ENCODE data around the gene CA4.

Gene CA4

DNA sequence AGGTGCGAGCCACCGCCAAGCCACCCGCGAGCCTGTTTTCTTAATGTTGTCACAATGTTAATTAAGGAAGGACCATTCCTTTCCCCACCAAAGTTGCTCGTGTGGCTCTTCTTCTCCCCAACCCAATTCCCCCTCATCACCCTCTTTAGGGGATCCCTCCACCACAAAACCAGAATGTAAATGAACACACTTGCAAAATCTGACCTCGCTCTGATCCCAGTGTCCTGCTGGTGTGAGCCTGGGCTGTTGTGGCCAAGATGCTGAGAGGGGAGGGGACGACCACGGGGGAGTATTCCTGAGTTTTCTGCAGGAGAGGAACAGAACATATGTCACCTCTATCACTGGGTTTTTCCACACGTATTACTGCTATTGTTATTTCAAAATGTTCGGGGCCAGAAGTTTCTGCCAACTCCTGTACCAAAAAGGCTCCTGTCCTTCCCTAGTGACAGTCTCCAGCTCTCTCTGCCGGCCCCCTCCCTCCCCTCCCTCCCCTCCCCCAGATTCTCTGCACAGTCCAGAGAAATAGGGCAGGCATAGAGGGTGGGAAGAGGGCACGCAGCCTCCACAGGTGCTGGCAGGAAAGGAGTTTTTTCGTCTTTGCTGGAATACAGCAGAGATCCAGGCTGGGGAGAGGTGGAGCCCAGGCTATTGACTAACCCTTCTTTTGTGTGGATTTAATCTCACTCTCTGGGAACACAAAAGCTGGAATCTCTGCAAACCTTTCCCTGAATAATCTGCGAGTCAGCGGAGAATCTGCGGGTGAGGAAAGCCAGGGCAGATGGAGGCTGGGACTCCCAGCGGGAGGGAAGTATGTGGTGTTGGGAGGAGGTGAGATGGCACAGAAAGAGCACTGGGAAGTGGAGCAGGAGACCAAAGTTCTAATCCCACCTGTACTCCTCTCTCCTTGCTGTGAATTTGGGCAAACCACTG is 4.5 kb upstream of the CA4 start:
- TF ChIP-seq, protein P1, sequence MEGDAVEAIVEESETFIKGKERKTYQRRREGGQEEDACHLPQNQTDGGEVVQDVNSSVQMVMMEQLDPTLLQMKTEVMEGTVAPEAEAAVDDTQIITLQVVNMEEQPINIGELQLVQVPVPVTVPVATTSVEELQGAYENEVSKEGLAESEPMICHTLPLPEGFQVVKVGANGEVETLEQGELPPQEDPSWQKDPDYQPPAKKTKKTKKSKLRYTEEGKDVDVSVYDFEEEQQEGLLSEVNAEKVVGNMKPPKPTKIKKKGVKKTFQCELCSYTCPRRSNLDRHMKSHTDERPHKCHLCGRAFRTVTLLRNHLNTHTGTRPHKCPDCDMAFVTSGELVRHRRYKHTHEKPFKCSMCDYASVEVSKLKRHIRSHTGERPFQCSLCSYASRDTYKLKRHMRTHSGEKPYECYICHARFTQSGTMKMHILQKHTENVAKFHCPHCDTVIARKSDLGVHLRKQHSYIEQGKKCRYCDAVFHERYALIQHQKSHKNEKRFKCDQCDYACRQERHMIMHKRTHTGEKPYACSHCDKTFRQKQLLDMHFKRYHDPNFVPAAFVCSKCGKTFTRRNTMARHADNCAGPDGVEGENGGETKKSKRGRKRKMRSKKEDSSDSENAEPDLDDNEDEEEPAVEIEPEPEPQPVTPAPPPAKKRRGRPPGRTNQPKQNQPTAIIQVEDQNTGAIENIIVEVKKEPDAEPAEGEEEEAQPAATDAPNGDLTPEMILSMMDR (IDR thresholded peaks at IDR 0.05; ENCODE audit: low read depth, low read length, missing control alignments), result no peak
- H3K4me3 ChIP-seq (ENCODE audit: low read depth, low read length), result no peak overlapping the region
- DNase-seq (ENCODE audit: low read depth), result no peak

- TF ChIP-seq, protein P1 (IDR thresholded peaks at IDR 0.05; ENCODE audit: low read depth, low read length, missing control alignments), result no peak
- H3K4me3 ChIP-seq (ENCODE audit: low read depth, low read length), result no peak overlapping the region
- DNase-seq (ENCODE audit: low read depth), result no peak
These were observed 3.6 kb upstream of the CA4 start for GRCh38 chr17:60146206-60146605.

DNA sequence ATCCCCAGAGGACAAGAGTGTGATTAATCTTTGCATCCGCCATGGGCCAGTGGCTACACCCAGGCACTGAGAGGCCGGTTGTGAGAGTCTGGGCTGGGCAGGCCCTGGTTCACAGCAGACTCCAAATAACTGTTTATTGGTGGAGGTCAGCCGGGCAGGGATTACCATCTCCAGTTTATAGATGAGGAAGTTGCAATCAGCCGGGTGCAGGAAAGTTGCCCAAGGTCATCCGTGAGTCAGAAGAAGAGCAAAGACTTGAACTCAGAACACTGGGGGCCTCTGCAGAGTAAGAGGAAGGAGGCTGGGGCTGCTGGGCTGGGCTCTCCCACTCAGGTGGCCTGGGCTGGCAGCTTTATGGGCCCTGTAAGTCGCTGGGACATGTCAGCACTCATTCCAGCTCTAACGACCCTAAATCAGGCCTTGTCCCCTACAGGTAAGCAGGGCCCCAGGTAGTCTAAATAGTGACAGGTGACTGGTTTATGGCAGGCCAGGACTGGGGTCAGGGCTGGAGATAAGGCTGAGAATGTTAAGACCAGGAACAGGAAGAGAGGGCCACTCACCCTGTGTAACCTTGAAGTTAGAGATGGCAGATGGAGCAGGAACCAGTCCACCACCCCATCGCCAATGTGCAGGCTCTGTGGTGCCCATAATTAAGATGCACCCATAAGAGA is 2.1 kb upstream of the CA4 start:
- TF ChIP-seq, protein P1 (IDR thresholded peaks at IDR 0.05; ENCODE audit: low read depth, low read length, missing control alignments), result no peak
- no peak overlapping the region for H3K4me3 ChIP-seq (ENCODE audit: low read depth, low read length)
- DNase-seq (ENCODE audit: low read depth), result no peak

- no peak overlapping the region for H3K4me3 ChIP-seq (ENCODE audit: low read depth, low read length)
- no peak for DNase-seq (ENCODE audit: low read depth)
- TF ChIP-seq, protein P1 (IDR thresholded peaks at IDR 0.05; ENCODE audit: low read depth, low read length, missing control alignments), result no peak
These were observed 1.4 kb upstream of the CA4 start for GRCh38 chr17:60148373-60148772.

DNA sequence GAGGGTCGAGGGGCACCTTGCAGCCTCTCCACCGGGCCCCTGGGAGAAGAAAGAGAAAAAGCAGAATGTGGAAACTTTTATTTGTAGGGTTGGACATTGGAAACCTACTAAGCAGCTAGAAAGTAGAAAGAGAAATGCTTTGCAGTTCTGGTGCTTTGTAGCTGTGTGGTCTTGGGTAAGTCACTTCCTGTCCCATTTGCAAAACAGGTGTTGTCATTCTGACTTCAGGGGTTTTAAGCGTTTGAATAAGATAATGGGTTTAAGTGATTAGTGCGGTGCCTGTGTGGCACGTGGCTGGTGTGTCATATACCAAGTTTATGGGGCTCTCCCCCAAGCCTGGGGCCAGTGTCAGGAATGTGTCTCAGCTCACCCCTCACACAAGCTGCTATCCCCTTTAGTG is 1.6 kb downstream of the CA4 start:
- no peak for DNase-seq (ENCODE audit: low read depth)

GRCh38 chr17:60153606-60154390 is 4.0 kb downstream of the CA4 start:
- TF ChIP-seq, protein P1 (IDR thresholded peaks at IDR 0.05; ENCODE audit: low read depth, low read length, missing control alignments), result no peak
- no peak for DNase-seq (ENCODE audit: low read depth)
- H3K4me3 ChIP-seq (ENCODE audit: low read depth, low read length), result no peak overlapping the region

More for the DNA sequence above, 1.6 kb downstream of the CA4 start:
- H3K4me3 ChIP-seq (ENCODE audit: low read depth, low read length), result no peak overlapping the region
- TF ChIP-seq, protein P1 (IDR thresholded peaks at IDR 0.05; ENCODE audit: low read depth, low read length, missing control alignments), result no peak
